HCEC 1CT (cell line): Measurements from ENCODE around the gene CPAMD8.
"Not testable (repeated sequence)": the region's sequence is repeated elsewhere in the genome, so short reads cannot be mapped to it uniquely, and the experiment has no call there.

Source experiments
- DNase-seq: peaks from one replicate; pipeline ENCODE4 v3.0.0-alpha.2; 2017

The CPAMD8 gene

DNA sequence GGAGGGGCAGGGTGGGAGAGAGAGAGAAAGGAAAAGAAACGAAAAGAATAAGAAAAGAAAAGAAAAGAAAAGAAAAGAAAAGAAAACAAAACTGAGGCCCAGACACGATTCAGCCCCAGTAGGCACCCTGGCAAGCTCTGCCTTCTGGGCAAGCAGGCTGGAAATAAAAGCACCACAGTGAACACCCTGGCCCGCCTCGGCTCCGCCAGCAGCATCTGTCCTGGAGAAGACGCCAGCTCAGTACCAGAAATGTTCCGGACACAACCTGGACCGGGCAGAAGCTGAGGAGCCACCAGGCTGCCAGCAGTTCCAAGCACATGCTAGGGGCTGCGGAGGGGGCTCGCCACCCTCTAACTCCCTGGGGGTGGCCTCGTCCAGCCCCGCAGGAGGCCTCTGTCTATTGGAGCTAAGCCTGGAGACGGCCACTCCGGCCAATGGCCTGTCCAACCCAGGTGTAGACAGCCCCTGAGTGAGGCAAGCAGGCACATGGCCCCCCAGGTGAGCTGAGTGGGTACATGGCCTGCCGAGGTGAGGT is 11.4 kb upstream of the CPAMD8 start:
- DNase-seq: no peak

DNA sequence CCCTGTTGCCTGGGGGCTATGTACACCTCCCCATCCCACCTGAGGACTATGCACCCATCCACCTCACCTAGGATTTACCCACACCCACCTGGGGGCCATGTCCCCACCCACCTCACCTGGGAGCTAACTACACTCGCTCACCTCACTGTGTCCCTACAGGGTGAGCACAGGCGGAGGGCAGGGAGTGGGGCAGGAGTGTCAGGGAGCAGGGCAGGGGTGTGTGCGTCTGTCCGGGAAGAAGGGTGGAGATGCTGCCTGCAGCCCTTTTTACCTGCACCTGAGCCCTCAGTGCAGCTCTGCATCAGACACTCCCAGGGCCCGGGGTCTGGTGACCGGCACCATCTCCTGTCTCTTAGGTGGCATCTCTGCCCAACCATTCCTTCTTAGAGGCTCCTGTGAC is 10.6 kb upstream of the CPAMD8 start:
- DNase-seq: no peak

DNA sequence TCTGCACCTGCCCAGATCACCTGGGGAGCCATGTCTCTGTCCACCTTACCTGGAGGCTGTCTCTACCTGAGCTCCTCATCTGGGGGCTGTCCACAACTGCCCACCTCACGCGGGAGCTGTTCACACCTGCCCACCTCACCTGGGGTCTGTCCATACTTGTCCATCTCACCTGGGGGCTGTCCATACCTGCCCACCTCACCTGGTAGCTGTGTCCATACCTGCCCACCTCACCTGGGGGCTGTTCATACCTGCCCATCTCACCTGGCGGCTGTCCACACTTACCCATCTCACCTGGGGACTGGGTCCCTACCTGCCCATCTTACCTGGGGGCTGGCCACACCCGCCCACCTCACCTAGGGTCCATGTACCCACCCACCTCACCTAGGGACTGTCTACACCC is 10.0 kb upstream of the CPAMD8 start:
- no peak for DNase-seq

DNA sequence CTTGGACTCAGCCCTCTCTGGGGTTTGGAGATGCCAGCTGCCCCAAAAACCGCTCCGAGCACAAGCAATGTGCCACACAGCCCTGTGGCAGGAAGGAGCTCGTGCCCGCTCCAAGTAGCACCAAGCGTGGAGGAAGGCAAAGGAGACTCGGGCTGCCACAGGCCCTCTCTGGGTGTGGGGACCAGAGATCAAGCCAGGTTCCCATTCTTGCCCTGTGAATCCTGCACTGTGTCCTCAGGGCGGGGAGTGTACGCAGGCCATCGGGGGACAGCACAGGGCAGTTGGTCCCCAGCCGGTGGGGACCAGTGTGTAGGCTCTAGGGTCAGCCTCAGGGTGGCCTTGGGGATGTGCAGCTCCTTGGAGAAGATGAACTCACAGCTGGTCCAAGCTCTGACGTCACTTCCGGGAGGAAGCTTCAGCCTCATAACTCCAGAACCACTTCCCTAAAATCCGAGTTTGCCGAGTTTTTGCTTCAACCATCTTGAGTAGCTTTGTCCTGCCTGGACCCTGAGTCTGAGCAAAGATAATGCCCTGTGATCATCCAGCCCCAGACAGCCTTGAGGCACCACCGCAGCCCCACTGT is 9.3 kb upstream of the CPAMD8 start:
- DNase-seq: no peak

DNA sequence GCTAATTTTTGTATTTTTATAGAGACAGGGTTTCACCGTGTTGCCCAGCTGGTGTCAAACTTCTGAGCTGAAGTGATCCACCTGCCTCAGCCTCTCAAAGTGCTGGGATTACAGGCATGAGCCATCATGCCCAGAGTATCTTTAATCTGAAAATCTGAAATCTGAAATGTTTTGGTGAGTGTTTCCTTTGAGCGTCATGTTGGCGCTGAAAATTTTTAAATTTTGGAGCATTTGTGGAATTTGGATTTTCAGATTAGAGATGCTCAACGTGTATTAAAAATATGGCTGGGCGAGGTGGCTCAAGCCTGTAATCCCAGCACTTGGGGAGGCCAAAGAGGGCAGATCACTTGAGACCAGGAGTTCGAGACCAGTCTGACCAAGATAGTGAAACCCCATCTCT is 5.1 kb upstream of the CPAMD8 start:
- DNase-seq: no peak

DNA sequence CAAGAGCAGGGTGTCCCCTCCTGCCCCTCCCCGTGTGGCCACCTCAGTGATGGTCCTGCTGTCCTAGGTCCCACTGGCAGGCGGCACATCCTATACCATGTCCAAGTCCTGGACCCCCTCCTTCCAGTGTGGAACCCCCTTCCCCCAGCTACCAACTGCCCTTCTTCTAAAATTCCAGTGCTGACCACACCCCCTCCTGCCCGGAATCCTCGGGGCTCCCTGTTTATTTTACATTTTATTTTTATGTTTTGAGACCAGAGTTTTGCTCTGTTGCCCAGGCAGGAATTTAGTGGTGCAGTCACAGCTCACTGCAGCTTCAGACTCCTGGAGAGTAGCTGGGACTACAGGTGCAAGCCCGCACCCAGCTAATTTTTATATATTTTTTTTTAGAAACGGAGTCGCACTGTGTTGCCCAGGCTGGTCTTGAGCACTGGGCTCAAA is 945 bp upstream of the CPAMD8 start:
- no peak for DNase-seq

DNA sequence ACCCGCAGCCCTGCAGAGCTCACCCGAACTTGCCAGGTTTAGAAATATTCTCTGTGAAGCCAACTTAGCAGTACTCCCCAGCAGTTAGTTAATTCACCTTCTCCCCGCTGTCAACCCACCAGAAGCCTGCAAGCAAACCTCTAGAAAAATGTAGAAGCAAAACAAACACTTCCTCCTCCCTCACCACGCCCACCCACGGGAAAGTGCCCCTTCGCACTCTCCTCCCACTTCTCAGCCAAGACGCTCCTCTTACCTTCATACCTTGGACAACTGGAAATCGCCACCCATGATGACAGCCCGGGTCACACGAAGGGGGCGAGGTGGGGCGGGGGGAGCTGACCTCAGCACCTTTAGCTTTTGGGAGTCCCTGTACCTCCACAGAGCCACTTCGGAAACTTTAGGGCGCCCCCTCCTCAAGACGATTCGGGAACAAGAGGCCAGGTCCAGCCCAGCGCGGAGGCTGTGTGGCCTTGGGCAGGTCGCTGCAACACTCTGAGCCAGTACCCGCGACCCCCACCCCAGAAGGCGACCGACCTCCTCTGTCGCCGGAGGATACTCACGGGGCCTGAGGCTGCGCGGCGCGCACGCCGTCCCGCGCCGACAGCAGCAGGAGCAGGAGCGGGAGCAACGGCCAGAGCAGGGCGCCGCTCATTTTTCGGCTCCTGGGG is 485 bp downstream of the CPAMD8 start:
- no peak for DNase-seq

DNA sequence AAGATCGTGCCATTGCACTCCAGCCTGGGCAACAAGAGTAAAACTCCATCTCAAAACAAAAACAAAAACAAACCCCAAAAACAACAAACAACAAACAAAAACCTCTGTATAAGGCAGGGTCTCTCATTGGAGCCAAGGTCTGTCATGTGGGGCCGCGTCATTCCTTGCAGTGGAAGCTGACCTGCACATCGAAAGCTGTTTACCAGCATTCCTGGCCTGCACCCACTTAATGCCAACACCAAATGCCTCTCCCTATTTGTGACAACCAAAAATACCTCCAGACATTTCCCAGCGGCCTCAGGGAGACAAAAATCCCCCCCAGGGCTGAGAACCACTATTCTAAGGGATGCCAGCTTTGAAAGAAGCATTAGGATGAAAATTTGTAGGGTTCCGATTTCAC is 1.2 kb downstream of the CPAMD8 start:
- no peak for DNase-seq

DNA sequence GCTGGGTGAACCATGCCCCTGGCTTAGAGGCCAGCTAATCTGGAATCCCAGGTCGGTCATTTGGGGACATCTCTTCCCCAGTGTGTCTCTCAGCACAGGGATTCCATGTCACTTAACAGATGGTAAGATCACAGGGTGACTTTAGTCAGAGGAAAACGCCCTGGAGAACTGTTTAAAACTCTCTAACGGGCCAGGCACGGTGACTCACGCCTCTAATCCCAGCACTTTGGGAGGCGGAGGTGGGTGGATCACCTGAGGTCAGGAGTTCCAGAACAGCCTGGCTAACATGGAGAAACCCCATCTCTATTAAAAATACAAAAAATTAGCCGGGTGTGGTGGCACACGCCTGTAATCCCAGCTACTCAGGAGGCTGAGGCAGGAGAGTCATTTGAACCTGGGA is 1.7 kb downstream of the CPAMD8 start:
- DNase-seq: not testable (repeated sequence)

DNA sequence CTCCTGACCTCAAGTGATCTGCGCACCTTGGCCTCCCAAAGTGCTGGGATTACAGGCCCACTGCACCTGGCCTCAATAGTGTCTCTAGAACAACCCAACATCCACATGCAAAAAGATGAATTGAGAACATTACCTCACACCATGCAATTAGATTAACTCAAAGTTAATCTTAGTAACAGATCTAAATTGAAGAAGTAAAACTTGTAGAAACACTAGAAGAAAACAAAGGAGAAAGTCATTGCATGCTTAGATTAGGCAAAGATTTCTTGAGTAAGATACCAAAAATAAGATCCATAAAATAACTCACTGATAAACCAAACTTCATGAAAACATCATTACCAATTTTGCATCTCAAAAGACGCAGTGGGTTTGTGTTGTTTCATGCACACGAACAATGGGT is 2.8 kb downstream of the CPAMD8 start:
- no peak for DNase-seq

DNA sequence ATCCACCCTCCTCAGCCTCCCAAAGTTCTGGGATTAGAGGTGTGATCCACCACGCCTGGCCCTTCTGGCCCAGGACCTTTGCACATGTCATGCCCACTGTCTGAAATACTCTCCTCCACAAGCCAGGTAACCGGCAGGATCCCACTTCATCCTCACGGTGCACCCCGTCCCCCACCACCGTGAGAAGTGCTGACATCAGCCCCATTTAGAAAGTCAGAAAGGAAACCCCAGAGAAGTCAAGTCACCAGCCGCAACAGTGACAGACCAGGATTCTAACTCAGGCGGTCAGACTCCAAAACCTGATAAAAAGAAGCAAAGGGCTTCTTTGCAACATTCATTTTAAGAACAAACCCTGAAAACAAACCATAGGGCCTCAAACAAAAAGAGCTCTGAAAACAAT is 3.9 kb downstream of the CPAMD8 start:
- no peak for DNase-seq

DNA sequence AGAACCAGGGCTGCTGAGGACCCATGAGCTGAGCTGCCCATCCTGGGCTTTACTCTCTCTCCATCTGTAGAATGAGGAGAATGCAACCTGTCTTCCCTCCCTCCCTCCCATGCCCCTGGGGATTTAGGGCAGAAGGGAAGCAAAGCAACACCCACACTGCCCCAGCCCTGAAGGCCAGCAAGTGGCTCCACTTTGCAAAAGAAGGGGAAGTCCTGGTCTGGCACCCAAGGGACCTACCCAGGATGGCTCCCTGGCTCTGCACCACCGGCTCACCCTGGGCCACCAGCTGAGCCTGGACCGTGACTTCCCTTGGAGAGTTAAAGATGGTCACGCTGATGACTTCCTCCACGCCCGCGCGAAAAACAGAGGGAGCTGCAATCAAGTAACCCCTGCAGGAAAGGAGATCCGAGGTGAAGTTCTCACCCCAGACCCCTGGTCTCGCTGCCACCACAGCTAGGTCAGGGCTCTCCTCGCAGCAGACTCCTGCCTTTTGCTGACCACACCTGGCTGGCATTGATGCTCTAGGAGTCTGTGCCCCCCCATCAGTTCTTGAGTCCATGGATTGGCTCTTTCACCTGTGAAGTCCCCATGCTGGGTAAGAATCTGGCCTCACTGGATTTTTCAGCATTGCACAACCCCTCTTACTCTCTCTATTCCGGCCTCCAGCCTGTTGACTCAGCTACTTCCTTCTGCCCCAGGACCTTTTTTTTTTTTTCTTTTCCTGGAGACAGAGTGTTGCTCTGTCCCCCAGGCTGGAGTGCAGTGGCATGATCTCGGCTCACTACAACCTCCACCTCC is 4.6 kb downstream of the CPAMD8 start:
- DNase-seq: peak; percentile 59

DNA sequence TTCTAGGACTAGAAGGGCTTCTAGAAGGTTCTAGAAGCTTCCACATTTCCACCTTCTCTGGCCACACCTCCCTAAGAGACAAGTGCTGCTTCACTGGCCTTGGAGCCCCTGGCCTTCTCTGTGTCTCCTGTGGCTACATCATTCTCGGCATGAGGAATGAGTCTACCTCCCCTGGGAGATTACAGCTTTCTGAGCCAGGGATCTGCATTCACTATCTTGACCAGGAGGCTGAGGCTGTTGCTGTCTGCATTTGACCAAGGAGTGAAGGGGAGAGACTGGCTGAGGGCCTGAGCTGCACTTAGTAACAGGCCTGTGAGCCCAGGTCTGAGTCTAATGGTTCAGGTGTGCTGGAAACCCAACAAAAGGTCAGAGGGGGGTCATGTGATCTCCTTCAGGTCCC is 5.3 kb downstream of the CPAMD8 start:
- DNase-seq: no peak

DNA sequence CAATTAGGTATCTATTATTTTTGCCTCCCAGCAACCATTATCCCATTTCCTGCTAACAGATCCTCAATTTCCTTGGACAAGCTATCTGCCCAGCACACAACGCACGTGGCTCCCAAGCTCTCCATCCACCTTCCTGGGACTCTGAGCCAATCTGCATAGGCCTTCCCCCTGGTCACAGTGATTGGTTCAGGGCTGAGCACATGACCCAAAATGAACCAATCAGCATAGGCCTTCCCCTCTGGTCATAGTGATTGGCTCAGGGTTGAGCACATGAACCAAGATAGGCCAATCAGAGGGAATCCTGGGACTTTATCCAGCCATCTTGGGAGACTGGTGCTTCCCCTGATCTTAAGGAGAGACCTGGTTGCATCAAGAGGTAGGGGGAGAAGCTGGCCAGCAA is 5.8 kb downstream of the CPAMD8 start:
- DNase-seq: no peak

DNA sequence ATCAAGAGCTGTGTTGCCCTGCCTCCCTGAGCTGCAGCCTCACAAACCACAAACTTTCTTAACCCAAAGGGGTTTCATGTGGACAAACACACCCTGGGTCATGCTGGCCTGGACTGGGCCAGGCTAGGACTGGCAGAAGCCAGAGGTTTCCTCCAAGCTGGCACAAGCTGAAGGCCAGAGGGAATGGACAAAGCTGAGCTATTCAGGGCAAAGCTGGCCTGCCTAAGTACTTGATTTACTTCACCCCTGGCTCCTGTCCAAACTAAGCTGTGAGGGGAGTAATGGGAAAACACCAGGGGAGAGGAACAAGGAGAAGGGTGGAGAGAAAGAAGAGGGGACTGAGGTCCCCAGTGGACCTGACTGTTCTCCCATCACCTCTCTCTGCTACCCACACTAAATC is 6.2 kb downstream of the CPAMD8 start:
- no peak for DNase-seq

DNA sequence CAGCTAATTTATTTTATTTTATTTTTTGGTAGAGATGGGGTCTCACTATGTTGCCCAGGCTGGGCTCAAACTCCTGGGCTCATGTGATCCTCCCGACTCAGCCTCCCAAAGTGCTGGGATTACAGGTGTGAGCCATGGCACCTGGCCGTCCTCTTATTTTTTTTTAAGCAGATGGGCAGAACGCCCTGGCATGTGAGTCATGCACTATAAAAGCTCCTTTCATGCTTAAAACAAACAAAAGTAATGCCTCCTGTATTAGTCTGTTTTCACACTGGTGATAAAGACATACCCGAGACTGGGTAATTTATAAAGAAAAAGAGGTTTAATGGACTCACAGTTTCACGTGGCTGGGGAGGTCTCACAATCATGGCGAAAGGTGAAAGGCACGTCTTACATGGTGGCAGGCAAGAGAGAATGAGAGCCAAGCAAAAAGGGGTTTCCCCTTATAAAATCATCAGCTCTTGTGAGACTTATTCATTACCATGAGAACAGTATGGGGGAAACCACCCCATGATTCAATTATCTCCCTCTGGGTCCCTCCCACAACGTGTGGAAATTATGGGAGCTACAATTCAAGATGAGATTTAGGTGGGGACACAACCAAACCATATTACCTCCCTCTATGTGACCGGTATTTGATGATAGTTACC is 12.3 kb downstream of the CPAMD8 start:
- DNase-seq: not testable (repeated sequence)

DNA sequence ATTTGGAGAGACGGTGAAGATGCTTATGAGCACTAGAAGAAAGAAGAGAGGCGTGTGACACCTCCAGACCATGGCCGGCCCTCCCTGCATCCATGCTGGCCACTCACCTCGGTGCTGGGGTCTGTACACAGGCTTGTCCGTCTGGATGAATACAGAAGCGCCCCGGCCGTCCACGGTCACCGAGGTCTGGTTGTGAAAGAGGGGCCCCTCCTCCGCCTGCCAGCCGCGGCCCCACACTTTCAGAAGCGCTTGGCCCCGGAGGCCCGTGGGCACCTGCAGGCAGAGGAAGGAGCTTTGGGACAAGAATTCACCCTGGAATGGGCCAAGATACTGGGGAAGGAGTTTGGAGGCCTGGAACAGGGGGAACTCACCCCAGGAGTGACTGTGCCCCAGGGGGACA is 15.1 kb downstream of the CPAMD8 start:
- no peak for DNase-seq

DNA sequence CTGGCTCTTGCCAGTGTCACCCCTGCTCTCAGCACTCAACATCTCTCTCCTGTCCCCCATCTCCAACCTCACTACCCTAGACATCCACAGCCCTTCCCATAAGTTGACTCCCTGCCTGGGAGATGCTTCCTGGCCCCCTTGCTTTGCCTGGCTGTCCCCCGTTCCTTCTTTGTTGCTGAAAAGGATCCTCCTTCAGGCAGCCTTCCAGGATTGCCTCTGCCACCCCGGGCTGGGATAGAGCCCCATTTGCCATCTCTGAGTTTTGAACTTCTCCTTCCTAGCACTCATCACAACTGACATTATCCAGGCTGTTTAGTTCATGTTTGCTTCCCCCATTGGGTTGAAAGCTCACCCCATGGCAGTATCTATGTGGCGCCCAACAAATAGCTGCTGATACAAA is 20.0 kb downstream of the CPAMD8 start:
- no peak for DNase-seq

DNA sequence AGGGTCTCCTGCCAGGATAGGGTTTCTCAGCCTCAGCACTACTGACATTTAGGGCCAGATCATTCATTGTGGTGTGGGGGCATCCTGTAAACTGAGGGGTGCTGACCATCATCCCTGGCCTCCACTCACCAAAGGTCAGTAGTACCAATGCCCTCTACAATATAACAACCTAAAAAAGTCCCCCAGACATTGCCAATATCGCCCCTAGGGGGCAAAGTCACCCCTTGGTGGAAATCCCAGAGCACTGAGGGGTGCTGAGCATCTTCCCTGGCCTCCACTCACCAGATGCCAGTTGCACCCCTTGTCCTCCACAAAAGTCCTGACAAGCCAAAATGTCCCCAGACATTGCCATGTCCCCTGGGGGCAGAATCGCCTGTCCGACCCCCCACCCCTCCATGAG is 21.6 kb downstream of the CPAMD8 start:
- DNase-seq: no peak

DNA sequence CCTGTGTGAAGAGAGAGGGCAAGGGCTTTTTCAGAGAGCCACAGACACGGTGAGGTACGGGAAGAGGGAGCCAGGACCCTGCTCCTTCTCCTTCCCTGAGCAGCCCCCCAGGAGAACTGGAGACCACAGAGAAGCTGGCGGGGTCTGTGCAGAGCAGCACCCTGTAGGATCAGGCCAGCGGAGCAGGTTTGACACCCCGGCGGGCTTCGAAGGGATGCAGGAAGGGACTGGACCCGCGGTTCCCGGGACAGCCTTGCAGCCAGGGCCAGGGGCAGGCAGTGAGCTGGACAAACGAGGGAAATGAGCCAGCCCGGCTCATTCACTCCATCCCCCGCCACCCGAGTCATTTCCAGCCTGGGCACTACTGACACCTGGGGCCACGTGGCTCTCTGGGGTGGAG is 22.2 kb downstream of the CPAMD8 start:
- DNase-seq: no peak

DNA sequence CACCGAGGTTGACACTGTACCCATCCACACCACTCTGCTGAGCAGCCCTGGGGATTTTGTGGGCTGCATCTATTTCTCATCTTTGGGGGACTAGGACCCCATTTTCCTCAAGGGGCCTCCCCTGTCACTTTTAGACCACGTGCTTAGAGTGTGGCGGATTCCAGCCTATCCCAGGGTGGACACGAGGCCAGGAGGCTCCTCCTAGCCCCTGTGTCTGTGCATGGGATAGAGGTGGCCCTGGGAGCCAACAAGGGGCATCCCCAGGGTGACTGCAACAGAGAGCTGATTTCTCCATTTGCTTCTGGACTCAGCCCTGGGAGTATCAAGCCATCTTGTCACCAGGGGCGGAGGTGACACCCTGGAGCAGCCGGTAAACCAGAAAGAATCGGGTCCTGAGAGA is 24.2 kb downstream of the CPAMD8 start:
- DNase-seq: no peak

DNA sequence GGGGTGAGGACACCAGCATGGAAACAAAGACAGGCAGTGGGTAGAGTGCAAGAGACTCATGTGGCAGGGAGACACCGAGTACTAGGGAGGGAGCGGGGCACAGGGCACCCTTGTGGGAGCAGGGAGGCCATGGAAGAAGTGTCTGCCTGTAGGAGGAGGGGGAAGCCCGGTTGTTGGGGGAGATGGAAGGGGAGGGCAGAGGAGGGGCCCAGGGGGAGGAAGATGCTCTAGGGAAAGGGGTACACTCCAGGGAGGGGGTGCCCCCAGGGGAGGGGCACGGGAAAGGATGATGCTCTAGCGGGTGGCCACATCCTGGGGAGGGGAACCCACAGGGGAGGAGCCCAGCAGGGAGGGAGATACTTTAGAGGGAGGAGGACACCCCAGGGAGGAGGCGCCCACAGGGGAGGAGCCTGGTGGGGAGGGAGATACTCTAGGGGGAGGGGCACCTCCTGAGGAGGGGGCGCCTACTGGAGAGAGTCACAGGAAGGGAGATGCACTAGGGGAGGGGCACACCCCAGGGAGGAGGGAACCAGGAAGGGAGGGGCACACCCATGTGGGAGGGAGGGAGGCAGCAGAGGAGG is 24.9 kb downstream of the CPAMD8 start:
- DNase-seq: no peak

DNA sequence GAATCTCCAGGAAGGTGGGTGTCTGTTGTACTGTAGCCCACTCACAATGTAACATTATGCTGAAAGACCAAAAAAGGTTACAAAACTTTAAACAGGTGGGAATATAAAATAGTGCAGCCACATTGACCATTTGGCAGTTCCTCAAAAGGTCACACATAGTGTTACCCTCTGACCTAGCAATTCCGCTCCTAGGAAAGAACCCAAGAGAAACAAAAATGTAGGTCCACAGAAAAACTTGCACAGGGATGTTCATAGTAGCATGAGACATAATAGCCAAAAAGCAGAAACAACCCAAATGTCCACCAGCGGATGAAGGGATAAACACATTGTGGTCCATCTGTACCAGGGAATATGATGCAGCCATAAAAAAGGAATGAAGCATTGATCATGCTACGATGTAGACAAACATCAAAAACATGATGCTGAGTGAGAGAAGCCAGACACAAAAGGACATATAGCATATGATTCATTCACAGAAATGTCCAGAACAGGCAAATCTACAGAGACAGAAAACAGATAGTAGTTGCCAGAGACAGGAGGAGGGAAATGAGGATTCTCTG is 27.9 kb downstream of the CPAMD8 start:
- DNase-seq: no peak
